HL-60 (cell line): ENCODE measurements around the gene ENDOG.

ENCODE experiments used
- DNase-seq, 2 experiments: peaks; one replicate each; pipeline ENCODE4 v3.0.0-alpha.2; 2010 to 2020; ENCODE audit warnings: low read depth in 1 of 2, low spot score in 1 of 2
- H3K27ac ChIP-seq: fragments of 250-450 bp; sonication (Bioruptor Pico); replicated peaks from 2 replicates; pipeline ENCODE4 v1.5.1; 2020; ENCODE audit warnings: mild to moderate bottlenecking, moderate library complexity
- H3K27me3 ChIP-seq: fragments of 250-450 bp; sonication (Bioruptor Pico); 2 replicates; pipeline ENCODE4 v1.5.1; 2021; ENCODE audit warnings: mild to moderate bottlenecking, moderate library complexity; ENCODE audit not compliant: insufficient read depth, poor library complexity, severe bottlenecking
- H3K4me3 ChIP-seq: replicated peaks from 2 replicates; pipeline ENCODE4 v1.5.1; 2011; ENCODE audit warnings: mild to moderate bottlenecking, control low read depth, low read length; ENCODE audit not compliant: insufficient read depth
- CTCF ChIP-seq: IDR thresholded peaks from one replicate; pipeline ENCODE4 v1.5.1; 2011; ENCODE audit warnings: low read length, control low read depth, inconsistent platforms; ENCODE audit not compliant: insufficient read depth
- GABPA ChIP-seq: IDR thresholded peaks from 2 replicates; pipeline ENCODE4 v1.6.1; 2012; ENCODE audit warnings: low read depth
- POLR2AphosphoS5 ChIP-seq: IDR thresholded peaks from 2 replicates; pipeline ENCODE4 v1.6.1; 2012; ENCODE audit warnings: low read depth
- REST ChIP-seq: IDR thresholded peaks from 2 replicates; pipeline ENCODE4 v1.6.1; 2012; ENCODE audit warnings: low read depth; ENCODE audit not compliant: insufficient replicate concordance
- SPI1 ChIP-seq: IDR thresholded peaks from 2 replicates; pipeline ENCODE4 v1.6.1; 2012; ENCODE audit warnings: low read depth, mild to moderate bottlenecking, borderline replicate concordance

The ENDOG gene

GRCh38 chr9:128798896-128799295 is 19.4 kb upstream of the ENDOG start:
- no peak for TF ChIP-seq GABPA
- TF ChIP-seq POLR2AphosphoS5: no peak
- no peak for TF ChIP-seq REST
- no peak for DNase-seq
- H3K27ac ChIP-seq: no peak overlapping the region
- H3K4me3 ChIP-seq: no peak overlapping the region
- H3K27me3 ChIP-seq: no peaks in the 10 kb centered on the region

- no peak overlapping the region for H3K4me3 ChIP-seq
- no peak for DNase-seq
- H3K27ac ChIP-seq: no peak overlapping the region
- TF ChIP-seq REST (no peak), GABPA (no peak), CTCF (no peak), SPI1 (no peak), POLR2AphosphoS5 (no peak)
- H3K27me3 ChIP-seq: no peaks in the 10 kb centered on the region
Observed at GRCh38 chr9:128800061-128800460, 18.2 kb upstream of the ENDOG start.

- Histone ChIP-seq H3K27me3 (no peaks in the 10 kb centered on the region), H3K4me3 (no peak overlapping the region), H3K27ac (no peak overlapping the region)
- no peak for DNase-seq
- TF ChIP-seq CTCF (no peak), POLR2AphosphoS5 (no peak), SPI1 (no peak), GABPA (no peak), REST (no peak)
Observed at GRCh38 chr9:128802482-128802881, 15.8 kb upstream of the ENDOG start.

GRCh38 chr9:128805661-128806060 is 12.6 kb upstream of the ENDOG start:
- H3K4me3 ChIP-seq: no peak overlapping the region
- no peak for DNase-seq
- no peak for TF ChIP-seq REST
- TF ChIP-seq POLR2AphosphoS5: no peak
- no peak for TF ChIP-seq CTCF
- no peak for TF ChIP-seq SPI1
- TF ChIP-seq GABPA: no peak
- no peaks in the 10 kb centered on the region for H3K27me3 ChIP-seq
- no peak overlapping the region for H3K27ac ChIP-seq
